HAP-1 (cell line): ENCODE measurements around the gene DCAF6.
"Not testable (repeated sequence)": the region's sequence is repeated elsewhere in the genome, so short reads cannot be mapped to it uniquely, and the experiment has no call there.

ENCODE experiments used
- DNase-seq, 2 experiments: peaks; one replicate each; pipeline ENCODE4 v3.0.0-alpha.2; 2016 to 2020; ENCODE audit warnings: low spot score in 2 of 2
- H3K27me3 ChIP-seq: fragments of 250-450 bp; sonication (Bioruptor Pico); 2 replicates; pipeline ENCODE4 v1.5.1; 2020; ENCODE audit warnings: low read depth, mild to moderate bottlenecking, moderate library complexity
- H3K36me3 ChIP-seq: fragments of 250-450 bp; sonication (Bioruptor Pico); replicated peaks from 2 replicates; pipeline ENCODE4 v1.5.1; 2020; ENCODE audit warnings: mild to moderate bottlenecking
- H3K4me1 ChIP-seq: fragments of 250-450 bp; sonication (Bioruptor Pico); 2 replicates; pipeline ENCODE4 v1.5.1; 2020; ENCODE audit warnings: mild to moderate bottlenecking
- H3K4me3 ChIP-seq: fragments of 250-450 bp; sonication (Bioruptor Pico); 2 replicates; pipeline ENCODE4 v1.5.1; 2020; ENCODE audit warnings: mild to moderate bottlenecking, moderate library complexity
- H3K9me3 ChIP-seq: fragments of 250-450 bp; sonication (Bioruptor Pico); 2 replicates; pipeline ENCODE4 v1.5.1; 2020; ENCODE audit warnings: mild to moderate bottlenecking, moderate library complexity
- in situ Hi-C: fragments of 300-500 bp; cut with MboI; formaldehyde crosslinking; loops from 3 replicates; pipeline ENCODE4 v1.14.3; 2020; ENCODE audit warnings: low sequenced_read_pairs, inconsistent platforms, mixed read lengths

The DCAF6 gene

GRCh38 chr1:167936068-167936929, at the start of gene DCAF6:
TSS of gene DCAF6 (plus strand) at chr1:167936683. CDS start at chr1:167936912, 229 bp downstream.
- H3K4me1 ChIP-seq, result peaks cover 10% of the 10 kb centered on the region; the same call in 1 of the 2 replicates
- in situ Hi-C loops, result no loop called here
- peak; percentile 98 for DNase-seq
- peak within 1 kb of the TSS; percentile 71 for H3K4me3 ChIP-seq
- no peaks in the 10 kb centered on the region for H3K27me3 ChIP-seq
- H3K36me3 ChIP-seq, result no peaks in the 10 kb centered on the region
- no peaks in the 10 kb centered on the region for H3K9me3 ChIP-seq

- H3K4me3 ChIP-seq, DNase-seq, in situ Hi-C loops: not testable (repeated sequence)
These were observed 49.3 kb upstream of the DCAF6 start for GRCh38 chr1:167887187-167887586.

GRCh38 chr1:167890400-167890799, 46.1 kb upstream of the DCAF6 start:
- in situ Hi-C loops, result no loop called here
- H3K9me3 ChIP-seq, result no peaks in the 10 kb centered on the region
- no peak for DNase-seq
- no peaks in the 10 kb centered on the region for H3K4me1 ChIP-seq
- H3K4me3 ChIP-seq, result no peak overlapping the region
- no peaks in the 10 kb centered on the region for H3K36me3 ChIP-seq
- no peaks in the 10 kb centered on the region for H3K27me3 ChIP-seq

More at GRCh38 chr1:167887187-167887586, 49.3 kb upstream of the DCAF6 start:
- H3K4me1 ChIP-seq, H3K36me3 ChIP-seq, H3K9me3 ChIP-seq, H3K27me3 ChIP-seq: not testable (repeated sequence)

GRCh38 chr1:167893798-167894197, 42.7 kb upstream of the DCAF6 start:
- Histone ChIP-seq H3K4me3 (no peak overlapping the region), H3K4me1 (no peaks in the 10 kb centered on the region), H3K9me3 (no peaks in the 10 kb centered on the region), H3K27me3 (no peaks in the 10 kb centered on the region), H3K36me3 (no peaks in the 10 kb centered on the region)
- DNase-seq, result no peak
- in situ Hi-C loops, result no loop called here

GRCh38 chr1:167898578-167899222, 37.8 kb upstream of the DCAF6 start:
- no peaks in the 10 kb centered on the region for H3K9me3 ChIP-seq

GRCh38 chr1:167899253-167899681, 37.2 kb upstream of the DCAF6 start:
- in situ Hi-C loops, result no loop called here
- no peaks in the 10 kb centered on the region for H3K27me3 ChIP-seq
- H3K9me3 ChIP-seq, result no peaks in the 10 kb centered on the region
- H3K36me3 ChIP-seq, result no peaks in the 10 kb centered on the region
- no peak for DNase-seq
- H3K4me3 ChIP-seq, result no peak overlapping the region
- no peaks in the 10 kb centered on the region for H3K4me1 ChIP-seq

More at GRCh38 chr1:167898578-167899222, 37.8 kb upstream of the DCAF6 start:
- no peak for DNase-seq
- Histone ChIP-seq H3K36me3 (no peaks in the 10 kb centered on the region), H3K4me1 (no peaks in the 10 kb centered on the region), H3K4me3 (no peak overlapping the region), H3K27me3 (no peaks in the 10 kb centered on the region)
- in situ Hi-C loops, result no loop called here

- Histone ChIP-seq H3K36me3 (no peaks in the 10 kb centered on the region), H3K4me3 (no peak overlapping the region), H3K4me1 (peaks cover 12% of the 10 kb centered on the region), H3K9me3 (no peaks in the 10 kb centered on the region), H3K27me3 (no peaks in the 10 kb centered on the region)
- in situ Hi-C loops, result no loop called here
- DNase-seq, result no peak
These were observed 35.6 kb upstream of the DCAF6 start for GRCh38 chr1:167900907-167901306.

- peaks cover 12% of the 10 kb centered on the region for H3K4me1 ChIP-seq
- no peaks in the 10 kb centered on the region for H3K36me3 ChIP-seq
- no peak overlapping the region for H3K4me3 ChIP-seq
- H3K9me3 ChIP-seq, result peaks cover 2% of the 10 kb centered on the region; the same call in 1 of the 2 replicates
- H3K27me3 ChIP-seq, result no peaks in the 10 kb centered on the region
- DNase-seq, result no peak
- in situ Hi-C loops, result no loop called here
These were observed 31.8 kb upstream of the DCAF6 start for GRCh38 chr1:167904652-167905130.

GRCh38 chr1:167905182-167905581, 31.3 kb upstream of the DCAF6 start:
- Histone ChIP-seq H3K4me3 (no peak overlapping the region), H3K27me3 (no peaks in the 10 kb centered on the region), H3K4me1 (peaks cover 12% of the 10 kb centered on the region), H3K9me3 (peaks cover 6% of the 10 kb centered on the region; the same call in 1 of the 2 replicates), H3K36me3 (no peaks in the 10 kb centered on the region)
- in situ Hi-C loops, result no loop called here
- DNase-seq, result peak; percentile 51 to 67

- in situ Hi-C loops, result no loop called here
- DNase-seq, result peak in 1 of 2 experiments; percentile 25
- Histone ChIP-seq H3K9me3 (peaks cover 6% of the 10 kb centered on the region; the same call in 1 of the 2 replicates), H3K4me3 (no peak overlapping the region), H3K27me3 (no peaks in the 10 kb centered on the region), H3K36me3 (no peaks in the 10 kb centered on the region), H3K4me1 (peaks cover 12% of the 10 kb centered on the region)
These were observed 30.8 kb upstream of the DCAF6 start for GRCh38 chr1:167905671-167906070.

- Histone ChIP-seq H3K9me3 (peaks cover 6% of the 10 kb centered on the region; the same call in 1 of the 2 replicates), H3K27me3 (no peaks in the 10 kb centered on the region), H3K4me1 (peaks cover 10% of the 10 kb centered on the region), H3K36me3 (no peaks in the 10 kb centered on the region), H3K4me3 (no peak overlapping the region)
- in situ Hi-C loops, result no loop called here
- DNase-seq, result no peak
These were observed 26.7 kb upstream of the DCAF6 start for GRCh38 chr1:167909691-167910180.

GRCh38 chr1:167910530-167910929, 26.0 kb upstream of the DCAF6 start:
- Histone ChIP-seq H3K36me3 (no peaks in the 10 kb centered on the region), H3K4me1 (peaks cover 4% of the 10 kb centered on the region), H3K9me3 (peaks cover 6% of the 10 kb centered on the region; the same call in 1 of the 2 replicates), H3K4me3 (no peak overlapping the region), H3K27me3 (no peaks in the 10 kb centered on the region)
- no peak for DNase-seq
- in situ Hi-C loops, result no loop called here

GRCh38 chr1:167911413-167911812, 25.1 kb upstream of the DCAF6 start:
- no peaks in the 10 kb centered on the region for H3K36me3 ChIP-seq
- H3K4me3 ChIP-seq, result no peak overlapping the region
- in situ Hi-C loops, result no loop called here
- DNase-seq, result no peak
- no peaks in the 10 kb centered on the region for H3K4me1 ChIP-seq
- H3K9me3 ChIP-seq, result peaks cover 6% of the 10 kb centered on the region; the same call in 1 of the 2 replicates
- no peaks in the 10 kb centered on the region for H3K27me3 ChIP-seq

GRCh38 chr1:167912294-167912693, 24.2 kb upstream of the DCAF6 start:
- no peaks in the 10 kb centered on the region for H3K27me3 ChIP-seq
- H3K9me3 ChIP-seq, result peaks cover 6% of the 10 kb centered on the region; the same call in 1 of the 2 replicates
- in situ Hi-C loops, result no loop called here
- peak in 1 of 2 experiments; percentile 29 for DNase-seq
- no peaks in the 10 kb centered on the region for H3K4me1 ChIP-seq
- no peak overlapping the region for H3K4me3 ChIP-seq
- H3K36me3 ChIP-seq, result no peaks in the 10 kb centered on the region
